HG03520 (cell line): Measurements from ENCODE around the gene IGSF10.
"Not testable (repeated sequence)": the region's sequence is repeated elsewhere in the genome, so short reads cannot be mapped to it uniquely, and the experiment has no call there.

Experiments
- ATAC-seq: cut with Tn5 transposase; IDR thresholded peaks from one replicate; pipeline ENCODE4 v1.9.1; 2021; ENCODE audit warnings: mild to moderate bottlenecking, moderate library complexity; ENCODE audit not compliant: unreplicated experiment

The IGSF10 gene, protein sequence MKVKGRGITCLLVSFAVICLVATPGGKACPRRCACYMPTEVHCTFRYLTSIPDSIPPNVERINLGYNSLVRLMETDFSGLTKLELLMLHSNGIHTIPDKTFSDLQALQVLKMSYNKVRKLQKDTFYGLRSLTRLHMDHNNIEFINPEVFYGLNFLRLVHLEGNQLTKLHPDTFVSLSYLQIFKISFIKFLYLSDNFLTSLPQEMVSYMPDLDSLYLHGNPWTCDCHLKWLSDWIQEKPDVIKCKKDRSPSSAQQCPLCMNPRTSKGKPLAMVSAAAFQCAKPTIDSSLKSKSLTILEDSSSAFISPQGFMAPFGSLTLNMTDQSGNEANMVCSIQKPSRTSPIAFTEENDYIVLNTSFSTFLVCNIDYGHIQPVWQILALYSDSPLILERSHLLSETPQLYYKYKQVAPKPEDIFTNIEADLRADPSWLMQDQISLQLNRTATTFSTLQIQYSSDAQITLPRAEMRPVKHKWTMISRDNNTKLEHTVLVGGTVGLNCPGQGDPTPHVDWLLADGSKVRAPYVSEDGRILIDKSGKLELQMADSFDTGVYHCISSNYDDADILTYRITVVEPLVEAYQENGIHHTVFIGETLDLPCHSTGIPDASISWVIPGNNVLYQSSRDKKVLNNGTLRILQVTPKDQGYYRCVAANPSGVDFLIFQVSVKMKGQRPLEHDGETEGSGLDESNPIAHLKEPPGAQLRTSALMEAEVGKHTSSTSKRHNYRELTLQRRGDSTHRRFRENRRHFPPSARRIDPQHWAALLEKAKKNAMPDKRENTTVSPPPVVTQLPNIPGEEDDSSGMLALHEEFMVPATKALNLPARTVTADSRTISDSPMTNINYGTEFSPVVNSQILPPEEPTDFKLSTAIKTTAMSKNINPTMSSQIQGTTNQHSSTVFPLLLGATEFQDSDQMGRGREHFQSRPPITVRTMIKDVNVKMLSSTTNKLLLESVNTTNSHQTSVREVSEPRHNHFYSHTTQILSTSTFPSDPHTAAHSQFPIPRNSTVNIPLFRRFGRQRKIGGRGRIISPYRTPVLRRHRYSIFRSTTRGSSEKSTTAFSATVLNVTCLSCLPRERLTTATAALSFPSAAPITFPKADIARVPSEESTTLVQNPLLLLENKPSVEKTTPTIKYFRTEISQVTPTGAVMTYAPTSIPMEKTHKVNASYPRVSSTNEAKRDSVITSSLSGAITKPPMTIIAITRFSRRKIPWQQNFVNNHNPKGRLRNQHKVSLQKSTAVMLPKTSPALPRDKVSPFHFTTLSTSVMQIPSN (N-terminal part only)

DNA sequence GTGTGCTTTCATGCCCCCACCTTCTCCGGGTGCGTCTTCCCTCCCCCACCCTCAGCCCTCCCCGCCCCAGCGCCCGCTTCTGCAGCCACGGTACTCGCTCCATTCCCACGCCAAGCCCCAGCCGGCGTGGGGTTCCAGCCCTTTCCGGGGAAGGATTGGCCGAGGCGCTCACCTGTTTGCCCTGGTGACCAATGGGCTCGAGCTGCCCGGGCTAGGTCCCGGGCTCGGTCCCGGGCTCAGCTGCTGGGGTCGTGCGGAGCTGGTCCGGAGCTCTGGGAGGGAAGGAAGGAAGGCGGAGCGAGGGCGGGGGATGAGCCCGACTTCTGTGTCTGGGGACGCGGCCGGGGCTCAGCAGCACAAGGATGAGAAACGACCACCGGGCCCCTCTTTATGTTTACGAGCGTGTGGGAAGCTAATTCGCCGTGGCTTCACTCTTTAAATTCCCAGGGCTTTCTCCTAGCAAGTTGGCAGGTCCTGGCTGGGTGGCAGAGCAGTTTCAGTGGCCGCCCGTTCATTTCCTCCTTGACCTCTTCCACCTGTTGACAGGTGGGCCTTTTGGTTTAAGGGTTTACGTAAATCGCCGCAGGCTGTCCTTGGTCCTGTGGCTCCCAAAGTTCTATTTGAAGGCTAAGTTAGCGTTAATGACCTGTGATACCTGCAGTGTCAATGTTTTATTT lies at the start of gene IGSF10:
Gene IGSF10 (minus strand): TSS at position 288 of the 677 bp plus-strand sequence. CDS start 2,352 bp downstream, outside the sequence.
- ATAC-seq, result no peak

DNA sequence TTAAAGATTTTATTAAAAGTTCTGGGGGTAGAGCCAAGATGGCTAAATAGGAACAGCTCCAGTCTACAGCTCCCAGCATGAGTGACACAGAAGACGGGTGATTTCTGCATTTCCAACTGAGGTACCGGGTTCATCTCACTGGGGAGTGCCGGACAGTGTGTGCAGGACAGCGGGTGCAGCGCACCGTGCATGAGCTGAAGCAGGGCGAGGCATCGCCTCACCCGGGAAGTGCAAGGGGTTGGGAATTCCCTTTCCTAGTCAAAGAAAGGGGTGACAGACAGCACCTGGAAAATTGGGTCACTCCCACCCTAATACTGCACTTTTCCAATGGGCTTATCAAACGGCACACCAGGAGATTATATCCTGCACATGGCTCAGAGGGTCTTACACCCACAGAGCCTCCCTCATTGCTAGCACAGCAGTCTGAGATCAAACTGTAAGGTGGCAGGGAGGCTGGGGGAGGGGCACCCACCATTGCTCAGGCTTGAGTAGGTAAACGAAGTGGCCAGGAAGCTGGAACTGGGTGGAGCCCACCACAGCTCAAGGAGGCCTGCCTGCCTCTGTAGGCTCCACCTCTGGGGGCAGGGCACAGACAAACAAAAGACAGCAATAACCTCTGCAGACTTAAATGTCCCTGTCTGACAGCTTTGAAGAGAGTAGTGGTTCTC lies 48.7 kb upstream of the IGSF10 start:
- ATAC-seq, result not testable (repeated sequence)

DNA sequence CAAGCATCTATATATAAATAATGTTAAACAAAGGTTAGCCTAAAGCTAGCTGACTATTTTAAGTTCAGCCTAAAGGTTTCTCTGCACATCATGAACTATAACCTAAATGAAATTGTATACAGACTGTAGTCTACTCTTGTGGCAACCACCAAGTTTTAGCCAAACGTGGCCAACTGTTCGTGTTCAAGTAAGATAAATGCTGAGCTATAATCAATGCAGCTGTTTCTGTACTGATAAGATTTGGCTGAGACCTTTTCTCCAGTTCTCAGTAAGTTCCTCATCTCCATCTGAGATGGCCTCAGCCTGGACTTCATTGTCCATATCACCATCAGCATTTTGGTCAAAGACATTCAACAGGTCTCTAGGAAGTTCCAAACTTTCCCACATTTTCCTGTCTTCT lies 43.7 kb upstream of the IGSF10 start:
- no peak for ATAC-seq

DNA sequence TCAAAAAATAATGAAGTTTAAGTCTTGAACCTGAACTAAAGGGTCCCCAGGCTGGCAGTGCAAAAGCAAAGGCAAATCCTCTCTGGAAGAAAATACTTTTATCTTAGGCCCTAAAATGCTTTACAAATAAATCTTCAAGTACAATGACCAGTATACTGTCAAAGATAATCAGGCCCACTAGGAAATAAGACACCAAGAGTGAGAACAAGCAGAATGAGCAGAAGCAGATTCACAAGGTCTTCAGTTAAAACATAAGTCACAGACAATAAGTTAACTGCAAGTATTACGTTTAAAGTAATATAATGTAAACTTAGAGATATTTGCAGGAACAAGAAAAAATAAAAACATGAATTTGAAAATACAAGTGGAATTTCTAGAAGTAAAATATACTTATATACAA lies 42.2 kb upstream of the IGSF10 start:
- no peak for ATAC-seq

DNA sequence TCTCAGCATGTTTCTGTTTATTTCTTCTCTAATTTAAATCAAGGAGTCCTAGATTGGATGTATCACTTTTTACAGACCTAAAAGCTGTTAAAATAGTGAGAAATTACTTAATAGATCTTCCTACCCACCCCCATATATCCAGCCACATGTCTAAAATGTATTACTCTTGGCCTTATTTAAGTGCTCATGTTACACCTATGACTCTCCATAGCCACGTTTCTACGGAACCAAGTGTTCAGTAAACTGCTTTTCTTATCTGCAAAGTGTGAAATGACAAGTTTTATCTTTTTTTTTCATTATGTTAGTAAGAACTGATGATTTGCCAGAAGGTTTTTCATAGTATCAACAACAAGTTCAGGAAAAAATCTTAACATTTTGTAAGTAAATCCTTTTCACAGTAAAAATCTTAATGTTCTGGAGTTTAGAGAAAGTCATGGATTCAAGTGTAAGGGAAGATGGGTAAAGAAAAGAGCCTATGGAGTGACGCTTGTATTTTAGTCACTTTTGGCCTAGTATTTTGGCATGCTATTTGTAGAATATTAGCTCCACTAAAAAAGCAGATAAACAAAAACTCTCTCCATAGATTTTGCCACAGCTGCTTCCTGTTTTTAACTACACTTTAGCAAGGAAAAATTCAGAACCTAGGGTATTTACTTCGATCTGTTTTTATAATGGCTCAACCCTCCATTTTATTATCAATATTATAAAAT lies 41.2 kb upstream of the IGSF10 start:
- no peak for ATAC-seq

DNA sequence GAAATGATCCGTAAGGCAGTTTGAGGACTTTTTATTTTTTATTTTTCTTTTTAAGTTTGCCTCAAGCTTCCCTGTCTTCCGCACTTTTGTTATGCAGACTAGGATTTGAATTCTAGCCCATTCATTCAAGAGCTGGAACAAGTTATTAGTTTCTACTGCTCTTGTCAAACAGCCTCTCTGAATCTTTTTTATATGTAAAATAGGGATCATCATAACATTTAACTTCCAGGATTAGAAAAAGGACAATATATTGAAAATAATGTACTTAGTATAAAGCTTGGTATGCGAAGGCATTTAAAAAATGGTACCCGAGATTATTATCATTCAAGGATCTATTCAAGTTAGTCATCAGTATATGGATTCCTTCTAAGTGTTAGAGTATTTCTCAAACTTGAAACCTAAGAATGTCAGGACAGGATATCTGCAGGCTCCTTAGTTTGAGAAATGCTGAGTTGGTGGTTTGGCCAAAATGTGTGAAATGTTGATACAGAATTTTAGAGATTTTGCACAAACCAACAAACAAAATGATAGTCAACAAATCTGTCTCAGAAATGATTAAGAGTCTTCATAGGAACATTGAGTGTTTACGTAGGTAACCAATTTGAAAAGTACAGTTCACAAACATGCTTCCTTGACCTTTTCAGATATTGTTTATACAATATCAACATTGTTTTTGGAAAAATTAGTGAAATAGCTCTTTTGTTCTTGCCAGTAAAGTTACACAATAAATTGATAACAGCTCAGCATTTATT lies 40.5 kb upstream of the IGSF10 start:
- no peak for ATAC-seq

DNA sequence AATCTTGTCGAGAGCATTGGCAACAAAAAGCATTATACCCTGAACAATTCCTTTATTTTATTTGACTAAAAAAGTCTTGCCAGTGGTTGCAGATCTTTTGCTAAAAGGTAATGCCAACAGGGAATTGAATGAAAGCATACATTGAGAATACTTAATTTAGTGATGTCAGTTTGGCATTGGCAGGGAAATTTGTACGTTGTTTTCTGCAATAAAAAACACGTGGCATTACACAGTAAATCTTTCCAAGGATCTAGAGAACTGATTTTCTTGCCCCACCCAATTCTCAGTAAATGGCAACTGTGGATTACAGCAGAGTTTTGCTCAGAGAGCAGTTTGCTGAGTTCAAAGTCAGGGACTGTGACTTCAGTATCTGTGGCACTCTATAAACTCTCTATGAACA lies 38.3 kb upstream of the IGSF10 start:
- no peak for ATAC-seq

DNA sequence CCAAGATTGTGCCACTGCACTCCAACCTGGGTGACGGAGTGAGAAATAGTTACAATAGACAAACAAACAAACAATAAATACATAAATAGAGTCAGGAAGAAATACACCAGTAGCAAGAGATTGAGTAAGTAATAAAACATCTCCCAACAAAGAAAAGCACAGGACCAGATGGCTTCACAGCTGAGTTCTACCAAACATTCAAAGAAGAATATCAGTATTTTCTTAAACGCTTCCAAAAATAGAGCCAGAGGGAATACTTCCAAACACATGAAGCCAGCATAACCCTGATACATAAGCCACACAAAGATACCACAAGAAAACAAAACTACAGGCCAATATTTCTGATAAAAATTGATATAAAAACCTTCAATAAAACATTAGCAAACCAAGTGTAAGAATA lies 30.7 kb upstream of the IGSF10 start:
- ATAC-seq, result no peak

DNA sequence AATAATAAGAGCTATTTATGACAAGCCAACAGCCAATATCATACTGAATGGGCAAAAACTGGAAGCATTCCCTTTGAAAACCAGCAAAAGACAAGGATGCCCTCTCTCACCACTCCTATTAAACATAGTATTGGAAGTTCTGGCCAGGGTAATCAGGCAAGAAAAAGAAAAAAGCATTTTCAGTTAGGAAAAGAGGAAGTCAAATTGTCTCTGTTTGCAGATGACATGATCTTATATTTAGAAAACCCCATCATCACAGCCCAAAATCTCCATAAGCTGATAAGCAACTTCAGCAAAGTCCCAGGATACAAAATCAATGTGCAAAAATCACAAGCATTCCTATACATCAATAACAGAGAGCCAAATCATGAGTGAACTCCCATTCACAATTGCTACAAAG lies 27.0 kb upstream of the IGSF10 start:
- not testable (repeated sequence) for ATAC-seq

DNA sequence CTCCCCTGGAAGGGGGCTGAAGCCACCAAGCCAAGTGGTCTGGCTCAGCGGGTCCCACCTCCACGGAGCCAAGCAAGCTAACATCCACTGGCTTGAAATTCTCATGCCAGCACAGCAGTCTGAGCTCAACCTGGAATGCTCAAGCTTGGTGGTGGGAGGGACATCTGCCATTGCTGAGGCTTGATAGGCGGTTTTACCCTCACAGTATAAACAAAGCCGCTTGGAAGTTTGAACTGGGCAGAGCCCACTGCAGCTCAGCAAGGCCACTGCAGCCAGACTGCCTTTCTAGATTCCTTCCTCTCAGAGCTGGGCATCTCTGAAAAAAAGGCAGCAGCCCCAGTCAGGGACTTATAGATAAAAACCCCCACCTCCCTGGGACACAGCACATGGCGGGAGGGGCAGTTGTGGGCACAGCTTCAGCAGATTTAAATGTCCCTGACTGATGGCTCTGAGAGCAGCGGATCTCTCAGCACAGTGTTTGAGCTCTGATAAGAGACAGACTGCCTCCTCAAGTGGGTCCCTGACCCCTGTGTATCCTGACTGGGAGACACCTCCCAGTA lies 23.2 kb upstream of the IGSF10 start:
- no peak for ATAC-seq

DNA sequence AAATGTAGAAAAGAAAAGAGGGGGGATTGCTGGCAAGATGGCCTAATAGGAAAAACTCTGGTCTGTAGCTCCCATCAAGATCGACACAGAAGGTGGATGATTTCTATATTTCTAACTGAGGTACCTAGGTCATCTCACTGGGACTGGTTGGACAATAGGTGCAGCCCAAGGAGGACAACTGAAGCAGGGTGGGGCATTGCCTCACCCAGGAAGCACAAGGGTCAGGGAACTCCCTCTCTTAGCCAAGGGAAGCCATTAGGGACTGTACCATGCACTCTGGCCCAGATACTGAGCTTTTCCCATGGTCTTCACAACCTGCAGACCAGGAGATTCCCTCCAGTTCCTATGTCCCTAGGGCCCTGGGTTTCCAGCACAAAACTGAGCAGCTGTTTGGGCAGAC lies 22.6 kb upstream of the IGSF10 start:
- ATAC-seq, result no peak

DNA sequence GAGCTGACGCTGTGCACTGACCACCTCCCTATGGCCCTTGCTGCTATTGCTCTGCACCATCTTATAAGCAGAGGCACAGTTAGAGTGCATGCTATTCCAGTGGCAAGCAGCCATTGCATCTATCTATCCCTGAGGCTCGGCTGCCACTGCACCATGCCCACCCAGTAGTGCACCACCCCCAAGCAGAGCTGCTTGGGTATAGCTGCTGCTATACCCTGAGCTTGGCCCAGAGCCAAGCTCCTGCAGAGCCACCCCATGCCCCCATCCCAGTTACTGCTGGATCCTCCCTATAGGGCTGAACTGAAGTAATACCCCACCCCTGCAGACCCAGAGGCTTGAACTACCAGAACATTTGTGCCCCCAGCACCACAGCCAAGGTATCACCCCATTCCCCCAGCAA lies 19.6 kb upstream of the IGSF10 start:
- ATAC-seq, result no peak

DNA sequence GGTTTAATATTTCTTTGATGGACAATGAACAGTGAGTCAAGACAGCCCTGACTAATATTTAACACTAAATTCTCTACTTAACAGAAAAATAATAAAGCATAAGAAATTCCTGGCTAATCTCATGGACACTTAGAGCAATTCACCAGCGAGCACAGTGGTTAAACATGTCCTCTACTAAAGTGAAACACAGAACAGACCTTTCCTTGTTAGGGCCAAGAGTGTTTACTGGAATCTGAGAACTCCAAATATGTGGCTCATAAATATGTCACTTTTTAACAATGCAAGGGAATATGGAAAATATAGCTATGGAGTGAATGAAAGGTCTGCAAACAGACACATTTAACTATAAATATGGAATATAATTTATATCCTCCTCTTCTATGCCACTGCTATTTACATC lies 18.6 kb upstream of the IGSF10 start:
- no peak for ATAC-seq

DNA sequence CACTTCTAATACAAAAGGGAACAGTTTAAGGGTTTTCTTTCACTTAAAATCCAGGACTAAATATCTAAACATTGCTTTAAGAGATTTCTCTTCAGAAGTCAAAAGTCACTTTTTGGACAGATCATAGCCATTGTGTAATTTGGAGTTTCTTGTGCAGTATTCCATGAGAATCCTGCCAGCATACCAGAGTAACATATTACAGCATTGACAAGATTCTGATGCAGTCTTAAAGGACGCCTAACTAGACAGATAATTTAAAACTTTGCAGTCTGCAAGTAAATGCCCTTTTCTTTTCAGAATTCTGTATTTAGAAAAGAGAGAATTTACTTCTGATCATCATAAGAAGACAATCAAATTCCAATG lies 17.5 kb upstream of the IGSF10 start:
- ATAC-seq, result no peak

DNA sequence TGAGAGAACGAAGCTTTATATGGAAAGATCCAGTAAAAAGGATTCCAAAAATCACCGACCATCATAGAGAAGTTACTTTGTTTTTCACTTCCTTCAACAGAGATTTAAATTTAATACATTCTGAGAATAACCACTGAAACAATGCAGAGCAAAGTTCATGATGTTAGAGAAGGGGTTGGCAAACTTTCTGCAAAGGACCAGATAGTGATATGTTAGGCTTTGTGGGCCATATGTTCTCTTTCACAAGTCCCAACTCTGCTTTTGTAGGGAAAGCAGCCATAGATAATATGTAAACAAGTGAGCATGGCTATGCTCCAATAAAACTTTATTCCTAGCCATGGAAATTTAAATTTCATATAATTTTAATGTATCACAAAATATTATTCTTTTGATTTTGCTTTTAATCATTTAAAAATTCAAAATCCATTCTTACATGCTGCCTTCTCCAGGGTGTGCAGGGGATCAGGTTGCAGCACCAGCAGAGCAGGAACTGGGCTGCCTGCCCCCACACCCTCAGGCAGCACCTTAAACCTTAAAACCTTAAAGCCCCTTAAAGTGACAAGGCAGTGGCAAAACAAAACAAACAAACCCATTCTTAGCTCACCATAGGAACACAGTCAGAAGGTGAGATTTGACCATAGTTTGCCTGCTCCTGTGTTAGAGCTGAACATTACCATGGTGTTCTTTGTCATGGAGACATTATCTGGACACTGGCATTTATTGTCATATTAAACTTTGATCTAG lies 16.9 kb upstream of the IGSF10 start:
- no peak for ATAC-seq

DNA sequence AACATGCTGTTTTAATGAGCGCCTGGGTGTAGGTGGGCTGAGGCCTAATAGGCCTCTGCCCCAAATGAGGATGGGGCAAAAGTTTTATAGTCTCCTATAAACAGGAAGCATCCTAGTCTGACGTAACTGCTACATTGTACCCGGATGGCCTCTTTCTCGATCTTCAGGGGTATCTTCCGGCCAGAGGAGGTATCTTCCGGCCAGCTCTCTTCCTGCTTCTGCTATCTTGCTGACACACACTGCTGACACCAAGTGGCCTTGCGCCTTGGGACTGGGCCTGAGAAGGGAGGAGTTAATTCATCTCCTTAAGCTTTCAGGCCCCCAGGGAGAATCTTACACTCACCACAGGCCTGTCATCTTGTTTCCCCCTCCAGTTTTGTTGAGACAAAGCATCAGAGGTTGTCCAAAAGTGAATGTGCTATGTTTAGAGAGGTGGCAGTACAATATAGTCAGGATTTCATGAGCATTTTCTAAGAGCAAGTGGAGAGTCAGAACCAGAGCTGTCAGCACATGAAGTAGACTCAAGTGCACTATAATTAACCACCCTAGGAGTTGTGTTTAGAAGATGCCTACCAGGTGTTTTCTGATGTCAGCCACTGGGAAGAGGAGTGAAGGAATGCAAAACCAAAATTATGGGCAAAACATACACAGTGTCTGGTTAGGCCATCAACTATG lies 15.6 kb upstream of the IGSF10 start:
- no peak for ATAC-seq

DNA sequence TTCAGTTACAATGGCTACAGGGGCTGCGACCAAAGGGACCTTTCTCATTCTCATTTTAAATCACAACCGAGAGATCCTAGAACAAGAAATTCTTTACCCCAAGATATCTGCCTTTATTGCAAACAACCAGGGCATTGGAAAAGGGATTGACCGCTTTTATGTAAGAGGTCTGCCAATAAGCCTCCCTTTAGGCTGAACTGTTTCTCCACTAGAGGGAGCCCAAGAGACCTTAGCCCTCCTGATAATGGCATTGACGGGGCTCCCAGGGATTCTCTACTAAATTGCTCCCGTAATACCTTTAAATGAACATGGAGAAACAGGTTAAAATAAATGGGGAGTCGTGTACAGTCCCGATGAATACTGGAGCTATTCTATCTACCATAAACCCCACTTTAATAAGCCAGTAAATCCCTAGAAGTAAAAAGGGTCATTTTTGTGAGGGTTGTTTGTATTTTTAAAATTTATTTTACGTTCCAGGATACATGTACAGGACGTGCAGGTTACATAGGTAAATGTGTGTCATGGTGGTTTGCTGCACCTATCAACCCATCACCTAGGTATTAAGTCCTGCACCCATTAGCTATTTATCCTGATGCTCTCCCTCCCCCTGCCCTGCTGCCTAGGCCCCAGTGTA lies 7.5 kb upstream of the IGSF10 start:
- no peak for ATAC-seq
